HEK293T (cell line): ENCODE results near the gene HPCAL1.
A peak's percentile ranks its signal among the peaks of the same experiment; 100 is the strongest.

Experiments used
- CTCF ChIA-PET: fragments of 350-600 bp; formaldehyde crosslinking; extraction: SDS; loops from one replicate; lab custom pipeline; 2021; ENCODE audit warnings: antibody characterized with exemption, inconsistent platforms; lab: Yijun Ruan, JAX
- POLR2A ChIA-PET: fragments of 350-600 bp; formaldehyde crosslinking; extraction: SDS; loops from one replicate; lab custom pipeline; 2020; ENCODE audit warnings: antibody characterized with exemption, inconsistent platforms; lab: Yijun Ruan, JAX
- DNase-seq: peaks from one replicate; pipeline ENCODE4 v3.0.0; 2012; ENCODE audit warnings: mixed read lengths; ENCODE audit errors: extremely low spot score
- ARNT ChIP-seq: fragments of 450-650 bp; IDR thresholded peaks from 2 replicates; pipeline ENCODE4 v1.6.1; 2017; ENCODE audit warnings: mild to moderate bottlenecking
- BHLHE40 ChIP-seq: fragments of 450-650 bp; IDR thresholded peaks from 2 replicates; pipeline ENCODE4 v1.6.1; 2016; ENCODE audit warnings: mild to moderate bottlenecking, moderate library complexity, borderline replicate concordance
- CTBP1 ChIP-seq: fragments of 450-650 bp; IDR thresholded peaks from 2 replicates; pipeline ENCODE4 v1.6.1; 2016; ENCODE audit warnings: borderline replicate concordance
- ELF4 ChIP-seq: fragments of 450-650 bp; IDR thresholded peaks from 2 replicates; pipeline ENCODE4 v1.6.1; 2017; ENCODE audit warnings: antibody characterized with exemption
- FOXA1 ChIP-seq: fragments of 450-650 bp; IDR thresholded peaks from 2 replicates; pipeline ENCODE4 v1.6.1; 2016; ENCODE audit warnings: mild to moderate bottlenecking
- FOXK2 ChIP-seq: fragments of 450-650 bp; IDR thresholded peaks from 2 replicates; pipeline ENCODE4 v1.6.1; 2016; ENCODE audit warnings: mild to moderate bottlenecking
- FOXM1 ChIP-seq: fragments of 450-650 bp; IDR thresholded peaks from 2 replicates; pipeline ENCODE4 v1.6.1; 2017; ENCODE audit warnings: mild to moderate bottlenecking, borderline replicate concordance
- HDGF ChIP-seq: fragments of 450-650 bp; IDR thresholded peaks from 2 replicates; pipeline ENCODE4 v1.6.1; 2017; ENCODE audit warnings: antibody characterized with exemption, borderline replicate concordance
- L3MBTL2 ChIP-seq: fragments of 450-650 bp; conservative IDR thresholded peaks from 2 replicates; pipeline ENCODE4 v1.6.1; 2016; ENCODE audit warnings: mild to moderate bottlenecking
- LEF1 ChIP-seq: fragments of 450-650 bp; IDR thresholded peaks from 2 replicates; pipeline ENCODE4 v1.6.1; 2017; ENCODE audit warnings: mild to moderate bottlenecking, borderline replicate concordance
- NFRKB ChIP-seq: fragments of 450-650 bp; IDR thresholded peaks from 2 replicates; pipeline ENCODE4 v1.6.1; 2016; ENCODE audit warnings: mild to moderate bottlenecking, moderate library complexity
- SP1 ChIP-seq: fragments of 450-650 bp; IDR thresholded peaks from 2 replicates; pipeline ENCODE4 v1.6.1; 2017
- SUZ12 ChIP-seq: fragments of 450-650 bp; IDR thresholded peaks from 2 replicates; pipeline ENCODE4 v1.6.1; 2016; ENCODE audit warnings: mild to moderate bottlenecking
- TARDBP ChIP-seq: fragments of 450-650 bp; IDR thresholded peaks from 2 replicates; pipeline ENCODE4 v1.6.1; 2016
- ZNF384 ChIP-seq: fragments of 450-650 bp; IDR thresholded peaks from 2 replicates; pipeline ENCODE4 v1.6.1; 2016
- TF ChIP-seq, protein P1 (sequence below): fragments of 450-650 bp; IDR thresholded peaks from 2 replicates; pipeline ENCODE4 v1.6.1; 2016

HPCAL1 gene

DNA sequence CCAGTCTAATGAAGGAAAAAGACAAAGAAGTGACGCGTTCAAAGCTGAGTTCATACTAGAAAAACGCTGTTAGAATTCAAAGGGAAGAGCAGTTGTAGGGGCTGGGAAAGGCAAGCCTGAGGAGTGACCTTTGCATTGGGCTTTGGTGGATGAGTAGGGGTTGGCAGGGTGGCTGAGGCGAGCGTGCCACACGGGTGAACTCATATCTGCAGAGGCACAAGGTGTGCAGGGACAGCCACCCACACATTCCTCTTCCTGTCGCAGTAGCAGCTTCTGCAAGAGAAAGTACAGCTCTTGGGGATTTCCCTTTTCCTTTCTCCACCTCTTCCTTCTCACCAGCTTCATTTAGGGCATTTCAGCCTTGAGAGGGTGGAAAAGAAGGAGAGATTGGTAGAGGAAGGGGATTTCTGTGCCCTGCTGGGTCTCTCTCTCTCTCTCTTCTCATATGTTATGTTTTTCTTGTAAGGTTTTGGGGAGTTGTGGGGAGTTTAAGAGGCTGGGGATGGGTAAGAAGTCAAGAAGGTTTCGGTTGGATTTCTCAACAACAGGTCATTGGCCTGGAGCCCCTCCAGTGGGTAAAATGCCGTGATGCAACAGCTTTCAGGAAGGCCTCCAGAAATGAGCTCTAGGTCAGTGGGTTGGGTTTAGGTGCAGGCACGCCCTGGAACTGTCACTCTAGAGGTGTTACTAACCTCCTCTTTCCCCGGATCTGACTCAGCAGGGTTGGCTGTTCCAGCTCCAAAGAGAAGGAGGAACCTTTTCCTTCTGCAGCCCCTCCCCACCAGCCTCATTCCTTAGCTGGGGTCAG is 105.3 kb downstream of the HPCAL1 start:
- POLR2A ChIA-PET: interaction anchor here (1.9 kb wide), 2 partner anchors 107 to 284 kb away, joined by 4 to 6 read pairs; no protein-coding TSS in a partner anchor
- CTCF ChIA-PET: interaction anchor here (0.6 to 2.9 kb wide), 7 partner anchors 10 to 422 kb away, joined by 3 to 18 read pairs (median 3); no protein-coding TSS in a partner anchor
- DNase-seq: no peak
- TF ChIP-seq FOXA1: no peak
- no peak for TF ChIP-seq HDGF
- no peak for TF ChIP-seq FOXM1
- TF ChIP-seq ZNF384: no peak
- no peak for TF ChIP-seq SUZ12
- no peak for TF ChIP-seq BHLHE40
- TF ChIP-seq CTBP1: no peak
- TF ChIP-seq TARDBP: no peak
- no peak for TF ChIP-seq ELF4
- TF ChIP-seq NFRKB: no peak
- TF ChIP-seq LEF1: no peak
- no peak for TF ChIP-seq FOXK2
- no peak for TF ChIP-seq L3MBTL2
- no peak for TF ChIP-seq SP1
- TF ChIP-seq, protein P1, sequence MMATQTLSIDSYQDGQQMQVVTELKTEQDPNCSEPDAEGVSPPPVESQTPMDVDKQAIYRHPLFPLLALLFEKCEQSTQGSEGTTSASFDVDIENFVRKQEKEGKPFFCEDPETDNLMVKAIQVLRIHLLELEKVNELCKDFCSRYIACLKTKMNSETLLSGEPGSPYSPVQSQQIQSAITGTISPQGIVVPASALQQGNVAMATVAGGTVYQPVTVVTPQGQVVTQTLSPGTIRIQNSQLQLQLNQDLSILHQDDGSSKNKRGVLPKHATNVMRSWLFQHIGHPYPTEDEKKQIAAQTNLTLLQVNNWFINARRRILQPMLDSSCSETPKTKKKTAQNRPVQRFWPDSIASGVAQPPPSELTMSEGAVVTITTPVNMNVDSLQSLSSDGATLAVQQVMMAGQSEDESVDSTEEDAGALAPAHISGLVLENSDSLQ: no peak
- no peak for TF ChIP-seq ARNT

DNA sequence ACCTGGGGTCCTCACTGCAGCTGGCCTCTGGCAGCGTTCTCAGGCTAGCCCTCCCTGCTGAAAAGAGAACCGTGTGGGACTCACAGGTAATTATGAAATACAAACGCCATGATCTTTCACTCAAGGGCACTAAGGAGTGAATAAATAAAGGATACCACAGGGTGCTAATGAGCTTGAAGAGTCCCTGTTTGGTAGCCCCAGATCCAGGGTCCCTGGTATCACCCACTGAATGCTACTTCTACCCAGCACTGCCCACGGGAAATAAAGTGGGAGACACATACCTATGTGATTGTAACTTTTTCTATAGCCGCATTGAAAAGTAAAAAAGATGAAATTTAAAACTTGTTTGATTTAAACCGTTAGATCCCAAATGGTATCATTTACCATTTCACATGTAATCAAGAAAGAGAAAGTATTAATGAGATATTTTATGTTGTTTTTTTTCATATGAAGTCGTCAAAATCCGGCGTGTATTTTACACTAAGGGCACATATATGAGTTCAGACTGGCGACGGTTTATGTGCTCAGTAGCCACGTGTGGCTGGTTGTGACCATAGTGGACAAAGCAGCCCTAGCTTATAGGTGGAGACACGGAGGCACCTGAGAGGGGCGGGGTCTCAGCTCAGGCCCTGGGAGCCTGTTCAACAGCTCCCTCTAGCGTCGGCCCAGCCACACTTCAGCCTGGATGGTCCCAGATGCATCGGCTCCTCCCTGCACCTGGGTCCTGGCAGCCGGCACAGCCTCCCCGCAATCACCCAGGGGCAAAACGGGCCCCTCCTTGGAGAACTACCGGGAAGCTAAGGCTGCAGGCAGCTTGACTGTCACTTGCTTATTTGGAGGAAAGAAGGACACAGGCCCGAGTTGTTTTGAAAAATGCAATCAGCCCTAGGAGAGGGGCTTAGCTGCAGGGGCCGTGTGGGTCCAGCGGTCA is 106.2 kb downstream of the HPCAL1 start:
- CTCF ChIA-PET: interaction anchor here (0.5 to 2.9 kb wide), 26 partner anchors 10 to 934 kb away, joined by 3 to 18 read pairs (median 4); partner anchors contain the start of gene HPCAL1
- no peak for TF ChIP-seq ARNT
- 0 out of 2 replicates have a peak, but pooled peaks have one; percentile 33 for TF ChIP-seq L3MBTL2
- POLR2A ChIA-PET: interaction anchor here (1.0 to 1.9 kb wide), 3 partner anchors 108 to 286 kb away, joined by 3 to 6 read pairs (median 4); partner anchors contain the start of gene RRM2
- DNase-seq: peak; percentile 92

DNA sequence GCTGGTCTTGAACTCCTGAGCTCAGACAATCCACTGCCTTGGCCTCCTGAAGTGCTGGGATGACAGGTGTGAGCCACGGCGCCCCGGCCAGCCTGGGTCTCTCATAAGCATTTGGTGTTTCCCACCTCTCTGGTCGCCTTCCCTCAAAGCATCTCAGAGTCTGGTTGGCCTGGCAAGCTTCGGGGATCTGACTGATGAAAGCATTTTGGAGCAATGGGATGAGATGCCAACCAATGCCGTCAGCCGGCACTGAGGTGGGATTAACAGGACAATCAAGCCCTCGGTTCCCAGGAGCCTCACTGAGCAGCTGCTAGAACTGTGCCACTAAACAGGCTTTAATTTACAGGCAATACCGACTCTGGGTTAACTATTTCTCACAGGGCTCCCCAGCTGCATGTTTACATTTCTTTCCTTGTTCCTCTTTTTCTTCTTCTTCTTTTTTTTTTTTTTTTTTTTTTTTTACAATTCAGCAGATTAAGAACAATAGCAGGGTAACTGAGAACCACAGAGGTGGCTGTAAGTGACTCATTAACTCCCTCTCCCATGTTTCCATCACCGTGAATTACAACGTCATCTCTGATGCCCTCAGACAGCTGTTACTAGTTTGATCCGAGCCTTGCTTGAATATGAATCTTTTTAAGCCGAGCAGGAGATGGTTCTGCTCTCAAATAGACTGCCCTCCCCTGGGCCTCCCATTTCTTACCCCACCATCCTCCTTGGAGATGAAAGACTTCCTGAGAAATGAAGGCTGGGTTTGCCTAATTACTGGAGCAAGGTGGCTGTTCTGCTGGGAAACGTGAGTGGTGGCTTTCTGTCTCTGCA is 107.5 kb downstream of the HPCAL1 start:
- ChIA-PET CTCF (interaction anchor here (0.6 to 2.9 kb wide), 10 partner anchors 15 to 932 kb away, joined by 3 to 18 read pairs (median 3); no protein-coding TSS in a partner anchor), POLR2A (no interaction called here)
- TF ChIP-seq HDGF (no peak), SUZ12 (no peak), SP1 (no peak), BHLHE40 (no peak), LEF1 (no peak), ARNT (no peak), CTBP1 (no peak)
- TF ChIP-seq, protein P1: no peak
- DNase-seq: no peak

DNA sequence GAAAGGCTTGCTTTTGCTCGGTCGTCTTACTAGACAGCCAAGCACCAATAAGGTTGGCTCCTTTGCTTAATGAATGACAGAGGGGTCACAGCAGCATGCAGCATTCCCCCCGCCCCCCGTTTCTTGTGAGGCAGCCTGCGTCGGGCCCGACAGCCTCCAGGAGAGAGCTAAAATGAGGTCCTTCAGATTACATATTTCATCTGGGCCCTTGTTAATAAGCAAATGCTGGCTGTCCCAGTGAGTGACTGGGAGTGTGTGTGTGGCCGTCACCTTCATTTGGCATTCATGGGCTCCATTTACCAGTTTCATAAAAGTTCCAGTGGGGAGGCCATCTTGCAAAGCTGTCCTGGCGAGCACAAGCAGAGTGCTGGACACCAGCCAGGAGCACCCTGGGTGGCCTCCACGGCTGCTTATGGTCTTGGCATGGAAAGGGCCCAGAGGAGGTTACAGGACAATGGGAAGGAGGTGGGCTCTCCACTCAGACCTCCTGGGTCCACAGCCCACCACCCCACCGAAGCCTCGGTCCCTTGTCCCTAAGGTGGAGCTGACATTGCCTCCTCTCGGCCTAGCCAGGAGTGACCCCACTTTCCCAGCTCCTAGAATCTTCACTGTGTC is 108.2 kb downstream of the HPCAL1 start:
- no peak for DNase-seq
- TF ChIP-seq FOXA1: no peak
- no peak for TF ChIP-seq LEF1
- TF ChIP-seq FOXM1: no peak
- TF ChIP-seq, protein P1: no peak
- no peak for TF ChIP-seq ELF4
- TF ChIP-seq ARNT: no peak
- TF ChIP-seq TARDBP: no peak
- no peak for TF ChIP-seq SP1
- TF ChIP-seq NFRKB: no peak
- CTCF ChIA-PET: interaction anchor here (1.2 kb wide), 1 partner anchor 24 kb away, joined by 3 read pairs; no protein-coding TSS in a partner anchor
- POLR2A ChIA-PET: no interaction called here

DNA sequence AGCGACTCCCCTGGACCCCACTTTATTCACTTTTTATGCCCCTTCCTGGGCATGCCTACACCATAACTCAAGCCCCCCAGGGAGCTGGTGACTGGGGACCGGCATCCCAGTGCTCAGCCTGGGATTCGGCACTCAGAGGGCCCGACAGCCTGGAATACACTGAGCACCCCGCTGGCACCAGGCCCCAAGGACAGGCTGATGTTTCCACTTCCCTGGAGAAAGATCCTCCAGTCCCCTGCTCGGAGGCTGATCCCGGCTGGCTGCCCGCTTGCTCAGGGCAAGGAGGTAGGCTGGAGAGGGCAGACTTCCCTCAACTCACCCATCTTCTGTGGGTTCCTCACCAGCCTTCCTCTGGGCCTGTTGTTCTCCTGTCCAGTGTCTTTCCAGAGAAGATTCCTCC is 108.9 kb downstream of the HPCAL1 start:
- CTCF ChIA-PET: no interaction called here

More for the DNA sequence above, 108.9 kb downstream of the HPCAL1 start:
- POLR2A ChIA-PET: no interaction called here
- TF ChIP-seq ZNF384 (no peak), FOXA1 (no peak), L3MBTL2 (no peak)
- no peak for DNase-seq
